Renal pelvis (tissue), 4 donors: Measurements from ENCODE around the gene CHST8. TPM values are rescaled to one million over a fixed set of nuclear protein-coding genes. Genes with fewer than 3 reads are reported as not detected.
"Not testable (repeated sequence)": the region's sequence is repeated elsewhere in the genome, so short reads cannot be mapped to it uniquely, and the experiment has no call there.

ENCODE experiments used
- DNase-seq: peaks from one replicate; pipeline ENCODE4 v3.0.0-alpha.2; 2013
- polyA plus RNA-seq, 3 donors: library from polyadenylated mRNA; unstranded; fragments of 120-200 nt; gene quantifications; one replicate each; pipeline ENCODE4 v1.2.1, GENCODE V29; 2013; ENCODE audit not compliant: insufficient read length in 3 of 3

Gene CHST8
- polyA plus RNA-seq, 3 donors: 0.40 to 0.52 (median 0.41) TPM

GRCh38 chr19:33616857-33617256 is 4.9 kb upstream of the CHST8 start:
- DNase-seq: no peak

DNA sequence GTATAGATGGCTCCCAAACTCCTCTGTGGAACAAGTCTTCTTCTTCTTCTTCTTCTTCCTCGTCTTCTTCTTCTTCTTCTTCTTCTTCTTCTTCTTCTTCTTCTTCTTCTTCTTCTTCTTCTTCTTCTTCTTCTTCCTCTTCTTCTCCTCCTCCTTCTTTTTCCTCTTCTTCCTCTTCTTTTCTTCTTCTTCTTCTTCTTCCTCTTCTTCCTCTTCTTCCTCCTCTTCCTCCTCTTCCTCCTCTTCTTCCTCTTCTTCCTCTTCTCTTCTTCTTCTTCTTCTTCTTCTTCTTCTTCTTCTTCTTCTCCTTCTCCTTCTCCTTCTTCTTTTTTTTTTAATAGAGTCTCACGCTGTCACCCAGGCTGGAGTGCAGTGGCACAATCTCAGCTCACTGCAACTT is 3.4 kb upstream of the CHST8 start:
- DNase-seq: not testable (repeated sequence)

- no peak for DNase-seq
Measured at GRCh38 chr19:33618884-33619283, 2.9 kb upstream of the CHST8 start.

DNA sequence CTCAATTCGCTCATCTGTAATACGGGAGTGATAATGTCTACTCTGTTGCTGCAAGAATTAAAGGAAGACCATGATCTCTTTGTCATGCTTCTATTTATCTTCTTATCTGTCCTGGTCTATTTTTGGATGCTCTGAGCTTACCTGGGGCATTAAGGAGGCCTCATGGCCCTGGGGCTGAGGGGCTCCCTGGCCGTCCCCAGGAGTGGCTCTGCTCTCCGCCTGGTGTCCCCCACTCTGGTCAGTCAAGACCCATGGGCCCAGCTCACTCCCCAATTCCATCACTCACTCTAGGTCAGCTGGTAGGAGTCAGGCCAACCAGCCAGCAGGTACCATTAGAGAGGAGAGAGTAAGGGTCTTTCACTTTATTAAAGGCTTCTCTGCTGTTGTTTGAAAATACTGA is 1.1 kb upstream of the CHST8 start:
- DNase-seq: no peak

GRCh38 chr19:33621065-33621785 is 528 bp upstream of the CHST8 start:
- DNase-seq: no peak

DNA sequence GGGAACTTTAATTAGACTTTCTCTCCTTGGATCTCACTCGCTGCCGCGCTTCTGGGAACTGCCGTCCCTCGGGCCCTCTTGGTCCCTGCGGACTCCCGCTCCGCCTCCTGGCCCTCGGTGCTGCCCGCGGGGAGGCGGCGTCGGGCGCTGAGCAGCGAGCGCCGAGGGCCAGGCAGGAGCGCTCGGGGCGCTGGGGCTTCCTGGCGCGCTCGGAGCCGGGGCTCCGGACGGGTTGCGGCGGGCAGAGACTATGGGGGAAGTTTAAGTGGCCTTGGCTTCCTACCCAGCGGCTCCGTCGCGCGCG is 704 bp downstream of the CHST8 start:
- DNase-seq: no peak

GRCh38 chr19:33622809-33623511 is 1.2 kb downstream of the CHST8 start:
- DNase-seq: no peak

GRCh38 chr19:33624586-33624985 is 2.8 kb downstream of the CHST8 start:
- DNase-seq: no peak

- DNase-seq: no peak
Measured at GRCh38 chr19:33627526-33627925, 5.8 kb downstream of the CHST8 start.

DNA sequence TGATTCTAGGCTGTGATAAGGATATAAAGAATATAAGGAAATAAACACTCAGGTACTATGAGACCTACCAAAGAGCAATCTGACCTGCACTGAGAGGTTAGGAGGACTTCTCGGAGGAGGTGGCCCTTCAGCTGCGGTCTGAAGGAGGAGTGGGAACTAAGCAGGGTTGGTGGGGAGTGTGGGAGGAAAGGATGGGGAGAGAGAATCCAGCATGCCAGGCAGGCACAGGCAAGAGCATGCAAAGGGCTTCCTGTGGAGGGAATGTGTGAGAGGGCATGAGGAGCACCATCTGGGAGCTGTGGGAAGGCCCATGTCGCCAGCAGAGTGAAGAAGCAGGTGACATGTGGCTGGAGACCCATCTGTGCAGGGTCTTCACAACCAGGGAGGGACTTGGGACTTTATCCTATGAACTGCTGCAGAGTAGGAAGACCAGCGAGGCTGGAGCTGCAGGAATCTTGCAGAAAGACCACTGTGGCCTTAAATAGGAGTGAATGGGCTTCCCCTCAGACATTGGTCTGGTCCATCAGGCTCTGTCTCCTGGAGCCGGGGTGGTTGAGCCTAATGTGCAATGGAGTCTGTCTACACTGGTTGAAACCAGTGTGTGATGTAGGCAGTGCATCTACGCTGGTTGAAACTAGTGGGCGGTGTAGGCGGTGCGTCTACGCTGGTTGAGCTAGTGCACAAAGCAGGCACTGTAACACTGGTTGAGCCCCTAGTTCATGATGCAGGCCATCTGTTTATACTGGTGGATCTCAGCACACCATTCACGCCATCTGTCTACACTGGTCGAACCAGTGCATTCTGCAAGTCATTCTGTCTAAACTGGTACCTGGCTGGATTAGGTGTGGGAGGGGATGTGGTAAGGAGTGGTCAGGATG is 6.4 kb downstream of the CHST8 start:
- DNase-seq: no peak

DNA sequence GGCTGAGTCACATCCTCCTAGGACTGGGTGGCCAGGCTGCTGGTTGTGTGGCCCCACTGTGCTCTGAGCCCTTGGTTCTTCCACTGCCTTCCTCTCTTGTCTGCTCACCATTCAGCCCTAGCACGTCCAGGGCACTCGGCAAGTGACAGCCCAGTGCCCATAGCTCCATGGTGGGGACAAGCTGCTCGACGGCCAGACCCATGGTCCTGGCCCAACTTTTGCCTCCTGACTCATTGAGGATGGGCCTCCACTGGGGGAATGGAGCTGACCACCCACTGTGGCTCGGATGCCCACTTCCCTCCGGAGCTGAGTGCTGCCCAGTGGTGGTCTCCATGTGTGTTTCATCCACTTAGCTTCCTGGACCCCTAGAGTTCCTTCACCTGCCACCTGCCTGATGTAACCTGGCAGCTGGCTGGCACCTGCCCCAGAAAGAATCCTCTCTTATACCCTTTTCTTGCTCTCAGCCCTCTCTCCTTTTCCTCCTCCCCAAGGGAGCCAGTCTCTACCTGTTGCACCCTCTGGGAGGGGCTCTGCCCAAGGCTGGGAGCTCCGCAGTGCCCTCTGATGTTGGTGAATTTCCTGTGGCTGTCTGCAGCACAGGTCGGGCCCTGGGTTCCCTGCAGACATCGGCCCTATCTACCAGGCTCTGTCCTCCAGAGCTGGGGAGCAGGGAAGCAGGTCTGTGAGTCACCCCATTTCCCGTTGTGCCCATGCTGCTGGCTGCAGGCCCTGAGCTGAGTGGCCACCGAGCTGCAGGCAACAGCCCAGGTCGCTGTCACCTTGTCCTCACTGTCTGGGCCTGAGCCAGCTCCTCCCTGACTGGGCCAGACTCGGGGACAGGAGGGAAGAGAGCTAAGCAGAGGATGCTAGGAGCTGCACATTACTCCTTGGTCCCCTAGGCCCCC is 7.4 kb downstream of the CHST8 start:
- DNase-seq: no peak

- no peak for DNase-seq
Measured at GRCh38 chr19:33629826-33630375, 8.1 kb downstream of the CHST8 start.

- no peak for DNase-seq
Measured at GRCh38 chr19:33630880-33631608, 9.3 kb downstream of the CHST8 start.

DNA sequence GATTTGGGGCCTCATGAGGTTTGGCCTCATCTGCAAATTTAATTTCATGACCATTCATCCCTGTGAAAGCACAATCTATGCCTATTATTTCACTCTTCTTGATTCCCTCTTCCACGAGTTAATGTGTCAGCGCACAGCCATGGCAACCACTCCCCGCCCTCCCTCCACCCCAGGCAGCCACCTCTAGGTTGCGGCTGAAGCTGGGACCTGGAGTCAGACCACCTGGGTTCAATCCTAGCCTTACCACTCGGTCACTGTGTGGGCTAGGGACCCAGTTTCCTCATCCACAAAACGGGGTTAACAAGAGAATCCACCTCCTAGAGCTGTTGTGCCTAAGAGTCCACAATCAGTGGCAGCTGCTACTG is 9.8 kb downstream of the CHST8 start:
- no peak for DNase-seq

DNA sequence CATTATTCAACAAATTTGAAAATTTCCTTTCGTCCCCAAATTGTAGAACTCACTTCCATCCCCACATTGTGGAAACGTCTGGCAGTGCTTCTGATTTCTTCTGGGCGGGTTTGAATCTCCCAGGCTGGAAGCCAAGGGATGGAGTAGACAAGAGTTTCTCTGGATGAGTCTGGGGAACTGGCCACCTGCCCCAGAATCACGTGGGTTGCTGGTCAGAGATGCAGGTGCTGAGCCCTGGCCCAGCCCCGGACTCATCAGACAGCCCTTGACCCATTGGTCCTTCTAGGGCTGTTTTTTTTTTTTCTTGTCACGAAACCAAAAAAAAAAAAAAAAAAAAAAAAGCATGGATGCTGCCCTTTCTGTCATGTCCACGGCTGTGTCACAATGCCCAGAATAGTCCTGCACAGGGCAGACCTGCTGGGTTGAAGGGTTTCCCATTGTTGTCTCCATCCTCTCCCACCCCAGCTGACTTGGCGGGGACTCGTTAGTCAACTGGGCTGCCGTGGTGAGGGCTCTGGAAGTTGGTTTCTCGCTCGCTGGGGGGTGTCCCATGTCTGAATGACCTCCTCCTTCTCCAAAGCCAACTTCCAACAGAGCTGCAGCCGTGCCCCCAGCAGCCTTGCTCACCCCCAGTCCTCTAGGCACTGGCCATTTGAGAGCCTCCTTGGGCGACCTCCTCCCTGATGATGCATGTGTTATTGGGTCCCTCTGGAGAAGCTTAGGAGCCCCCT is 12.8 kb downstream of the CHST8 start:
- no peak for DNase-seq

DNA sequence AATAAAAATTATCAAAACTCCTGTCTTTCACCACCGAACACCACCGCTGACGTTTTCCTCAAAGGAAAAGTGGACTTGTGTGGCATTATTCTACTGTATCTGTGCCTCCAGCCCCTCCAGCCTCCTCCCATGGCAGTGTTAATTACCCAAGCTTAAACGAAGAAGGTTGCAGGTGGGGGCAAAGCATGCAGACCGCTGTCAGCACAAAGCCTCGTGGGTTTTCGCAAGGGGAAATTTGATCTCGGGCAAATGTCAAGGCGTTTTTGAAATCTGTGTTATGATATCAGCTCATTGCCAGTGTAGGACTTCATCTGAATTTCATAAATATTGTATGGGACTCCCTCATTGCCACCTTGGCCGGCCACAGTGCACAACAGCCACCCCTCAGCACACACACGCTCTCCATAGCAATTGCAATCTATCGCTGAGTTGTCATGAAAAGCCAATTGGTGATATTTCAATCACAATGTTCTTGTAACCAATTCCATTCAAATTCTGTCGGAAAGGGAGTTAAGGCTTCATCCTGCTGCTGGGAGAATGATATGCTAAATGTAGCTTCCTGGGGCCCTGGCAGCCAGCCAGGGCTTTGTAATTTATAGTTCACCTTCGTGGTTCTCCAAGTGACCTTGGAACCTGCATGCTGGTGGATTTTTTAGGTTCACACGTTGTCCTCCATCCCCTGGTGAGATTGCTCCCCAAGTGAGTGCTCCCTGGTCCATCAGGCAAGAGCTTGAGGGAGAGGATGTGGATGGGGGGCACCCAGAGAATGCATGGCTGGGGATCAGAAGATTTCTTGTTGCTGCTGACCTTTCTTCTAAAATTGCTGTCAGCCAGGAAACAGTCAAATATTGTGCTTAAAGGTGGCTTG is 16.6 kb downstream of the CHST8 start:
- no peak for DNase-seq

DNA sequence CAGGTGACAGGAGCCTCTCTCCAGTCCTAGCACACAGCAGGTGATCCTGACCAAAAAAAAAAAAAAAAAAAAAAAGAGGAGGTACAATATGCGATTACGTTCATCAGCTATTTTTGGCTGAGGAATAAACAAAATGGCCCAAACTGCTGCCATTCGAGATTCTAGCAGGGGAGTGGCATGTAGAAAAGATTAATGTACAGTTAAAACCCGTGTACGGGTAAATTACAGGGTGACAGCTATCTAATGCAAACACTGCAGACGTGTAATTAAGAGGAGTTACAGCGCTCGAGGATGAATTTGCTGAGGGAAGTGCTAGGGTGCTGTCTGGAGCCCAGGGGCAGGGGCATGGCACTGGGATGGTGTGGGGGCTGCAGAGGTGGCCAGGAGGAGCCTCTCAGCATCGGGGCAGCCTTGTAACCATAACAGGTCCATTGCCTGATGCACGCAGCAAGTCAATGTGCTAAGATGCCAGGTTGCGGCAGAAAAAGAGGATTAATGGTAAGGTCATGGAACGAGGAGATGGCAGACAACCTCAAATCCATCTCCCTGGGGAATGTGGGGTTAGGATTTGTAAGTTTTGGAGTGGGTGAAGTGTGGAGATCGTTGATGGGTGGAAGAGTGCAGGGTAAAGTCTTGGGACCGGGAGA is 17.4 kb downstream of the CHST8 start:
- DNase-seq: no peak

DNA sequence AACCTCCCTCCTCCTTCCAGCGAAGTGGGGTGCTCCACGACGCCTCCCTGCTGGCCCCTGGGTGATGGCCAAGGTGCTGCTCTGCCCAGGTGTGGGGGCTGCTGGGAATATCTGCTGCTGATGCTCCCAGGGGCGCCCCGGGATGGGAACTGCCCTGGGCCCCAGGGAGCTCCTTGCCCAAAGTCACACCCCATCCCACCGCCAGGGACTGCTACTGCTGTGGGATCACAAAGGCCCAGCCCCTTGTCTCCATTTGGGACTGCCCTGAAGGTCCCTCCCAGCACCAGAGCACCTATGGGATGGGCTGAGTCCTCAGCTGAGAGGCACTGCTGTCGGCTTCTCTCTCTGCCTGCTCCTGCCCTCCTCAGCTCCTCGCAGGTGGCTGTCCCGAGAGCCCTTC is 19.0 kb downstream of the CHST8 start:
- no peak for DNase-seq

DNA sequence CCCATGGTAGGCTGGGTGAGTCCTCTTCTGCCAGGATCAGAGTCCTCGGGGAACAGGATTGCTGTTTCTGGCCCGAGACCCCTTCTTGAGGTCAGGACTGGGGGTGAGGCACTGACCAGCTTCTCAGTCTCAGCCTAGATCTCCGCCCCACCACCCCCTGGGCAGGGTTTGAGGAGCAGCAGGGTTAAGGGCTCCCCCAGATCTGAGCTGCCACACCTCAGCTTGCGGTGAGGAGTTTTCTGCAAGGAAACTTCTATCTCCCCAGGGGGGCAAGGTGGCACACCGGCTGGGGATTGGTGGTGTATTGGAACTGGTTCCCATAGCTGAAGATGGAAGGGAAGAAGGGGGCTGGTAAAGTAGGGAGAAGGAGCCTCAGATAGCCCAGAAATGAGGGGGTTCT is 19.5 kb downstream of the CHST8 start:
- no peak for DNase-seq
